ENCODE data around the gene METRN. TPM values are rescaled to one million over a fixed set of nuclear protein-coding genes. Genes with fewer than 3 reads are reported as not detected.

METRN gene
- total RNA-seq, 1 experiment from 2014 or later = 25.2 TPM

- Histone ChIP-seq H3K79me2 (ENCODE audit: low read length) (peaks cover 24% of the 10 kb centered on the region), H3K36me3 (ENCODE audit: insufficient read depth, low read length) (peaks cover 10% of the 10 kb centered on the region), H3K9ac (ENCODE audit: low read length) (no peak overlapping the region), H3K9me3 (ENCODE audit: low read length) (no peaks in the 10 kb centered on the region), H3K4me1 (ENCODE audit: low read length) (peaks cover 8% of the 10 kb centered on the region), H3K9me2 (replicated peaks; ENCODE audit: insufficient read depth, low read length) (no peaks in the 10 kb centered on the region), H3K27ac (ENCODE audit: low read length) (no peak overlapping the region), H3K4me3 (ENCODE audit: low read length) (no peak overlapping the region), H3K27me3 (ENCODE audit: low read length) (no peaks in the 10 kb centered on the region), H3K4me2 (ENCODE audit: low read depth, low read length, poor library complexity, severe bottlenecking) (no peak overlapping the region), H4K20me1 (ENCODE audit: insufficient read depth, low read depth, low read length) (peaks cover 20% of the 10 kb centered on the region), H2AFZ (ENCODE audit: low read length) (no peak overlapping the region)
- no peak for DNase-seq
These were observed 43.4 kb upstream of the METRN start for GRCh38 chr16:671353-672131.

- no peaks in the 10 kb centered on the region for H3K27me3 ChIP-seq (ENCODE audit: low read length)
- H3K9me2 ChIP-seq (replicated peaks; ENCODE audit: insufficient read depth, low read length) = no peaks in the 10 kb centered on the region
- peaks cover 22% of the 10 kb centered on the region for H4K20me1 ChIP-seq (ENCODE audit: insufficient read depth, low read depth, low read length)
- no peak overlapping the region for H3K4me2 ChIP-seq (ENCODE audit: low read depth, low read length, poor library complexity, severe bottlenecking)
- no peak overlapping the region for H3K27ac ChIP-seq (ENCODE audit: low read length)
- no peaks in the 10 kb centered on the region for H3K9me3 ChIP-seq (ENCODE audit: low read length)
- H3K36me3 ChIP-seq (ENCODE audit: insufficient read depth, low read length) = peaks cover 10% of the 10 kb centered on the region
- H2AFZ ChIP-seq (ENCODE audit: low read length) = no peak overlapping the region
- H3K4me3 ChIP-seq (ENCODE audit: low read length) = no peak overlapping the region
- no peak overlapping the region for H3K9ac ChIP-seq (ENCODE audit: low read length)
- peaks cover 24% of the 10 kb centered on the region for H3K79me2 ChIP-seq (ENCODE audit: low read length)
- no peak for DNase-seq
- peaks cover 8% of the 10 kb centered on the region for H3K4me1 ChIP-seq (ENCODE audit: low read length)
These were observed 42.5 kb upstream of the METRN start for GRCh38 chr16:672371-672770.

- H3K4me2 ChIP-seq (ENCODE audit: low read depth, low read length, poor library complexity, severe bottlenecking) = no peak overlapping the region
- H3K4me3 ChIP-seq (ENCODE audit: low read length) = no peak overlapping the region
- peaks cover 22% of the 10 kb centered on the region for H4K20me1 ChIP-seq (ENCODE audit: insufficient read depth, low read depth, low read length)
- no peak for DNase-seq
- no peak overlapping the region for H3K27ac ChIP-seq (ENCODE audit: low read length)
- no peaks in the 10 kb centered on the region for H3K27me3 ChIP-seq (ENCODE audit: low read length)
- H3K79me2 ChIP-seq (ENCODE audit: low read length) = peaks cover 24% of the 10 kb centered on the region
- no peaks in the 10 kb centered on the region for H3K9me2 ChIP-seq (replicated peaks; ENCODE audit: insufficient read depth, low read length)
- H3K36me3 ChIP-seq (ENCODE audit: insufficient read depth, low read length) = peaks cover 10% of the 10 kb centered on the region
- no peak overlapping the region for H2AFZ ChIP-seq (ENCODE audit: low read length)
- peaks cover 8% of the 10 kb centered on the region for H3K4me1 ChIP-seq (ENCODE audit: low read length)
- no peak overlapping the region for H3K9ac ChIP-seq (ENCODE audit: low read length)
- H3K9me3 ChIP-seq (ENCODE audit: low read length) = no peaks in the 10 kb centered on the region
These were observed 42.1 kb upstream of the METRN start for GRCh38 chr16:672851-673250.

GRCh38 chr16:673399-673991, 41.4 kb upstream of the METRN start:
- Histone ChIP-seq H3K36me3 (ENCODE audit: insufficient read depth, low read length) (peaks cover 10% of the 10 kb centered on the region), H3K9me2 (replicated peaks; ENCODE audit: insufficient read depth, low read length) (no peaks in the 10 kb centered on the region), H3K9ac (ENCODE audit: low read length) (no peak overlapping the region), H3K27me3 (ENCODE audit: low read length) (no peaks in the 10 kb centered on the region), H3K9me3 (ENCODE audit: low read length) (no peaks in the 10 kb centered on the region), H3K4me1 (ENCODE audit: low read length) (peaks cover 8% of the 10 kb centered on the region), H3K27ac (ENCODE audit: low read length) (no peak overlapping the region), H3K79me2 (ENCODE audit: low read length) (peaks cover 18% of the 10 kb centered on the region), H3K4me2 (ENCODE audit: low read depth, low read length, poor library complexity, severe bottlenecking) (no peak overlapping the region), H4K20me1 (ENCODE audit: insufficient read depth, low read depth, low read length) (peaks cover 19% of the 10 kb centered on the region), H2AFZ (ENCODE audit: low read length) (no peak overlapping the region), H3K4me3 (ENCODE audit: low read length) (no peak overlapping the region)
- DNase-seq = no peak

- no peaks in the 10 kb centered on the region for H3K9me3 ChIP-seq (ENCODE audit: low read length)
These were observed 40.6 kb upstream of the METRN start for GRCh38 chr16:674214-674881.

GRCh38 chr16:674968-675883, 39.7 kb upstream of the METRN start, which contains the start of gene RHBDL1:
Gene RHBDL1, plus strand, starts transcription at chr16:675671. Its CDS starts 120 bp downstream, at chr16:675791.
- H2AFZ ChIP-seq (ENCODE audit: low read length) = no peak within 1 kb of the TSS
- DNase-seq = no peak
- H3K4me3 ChIP-seq (ENCODE audit: low read length) = no peak within 1 kb of the TSS
- H3K27ac ChIP-seq (ENCODE audit: low read length) = no peak within 1 kb of the TSS
- H3K4me1 ChIP-seq (ENCODE audit: low read length) = peaks cover 6% of the 10 kb centered on the region
- peaks cover 1% of the 10 kb centered on the region for H3K79me2 ChIP-seq (ENCODE audit: low read length)
- no peaks in the 10 kb centered on the region for H3K9me2 ChIP-seq (replicated peaks; ENCODE audit: insufficient read depth, low read length)
- peaks cover 5% of the 10 kb centered on the region; the same call in 1 of the 2 replicates for H3K36me3 ChIP-seq (ENCODE audit: insufficient read depth, low read length)
- H3K27me3 ChIP-seq (ENCODE audit: low read length) = no peaks in the 10 kb centered on the region
- no peak within 1 kb of the TSS for H3K9ac ChIP-seq (ENCODE audit: low read length)
- H3K4me2 ChIP-seq (ENCODE audit: low read depth, low read length, poor library complexity, severe bottlenecking) = no peak within 1 kb of the TSS
- H4K20me1 ChIP-seq (ENCODE audit: insufficient read depth, low read depth, low read length) = peaks cover 7% of the 10 kb centered on the region; the same call in 1 of the 2 replicates
- no peaks in the 10 kb centered on the region for H3K9me3 ChIP-seq (ENCODE audit: low read length)

More at GRCh38 chr16:674214-674881, 40.6 kb upstream of the METRN start:
- no peak overlapping the region for H3K4me3 ChIP-seq (ENCODE audit: low read length)
- peaks cover 10% of the 10 kb centered on the region for H3K79me2 ChIP-seq (ENCODE audit: low read length)
- peaks cover 11% of the 10 kb centered on the region for H4K20me1 ChIP-seq (ENCODE audit: insufficient read depth, low read depth, low read length)
- no peak overlapping the region for H3K9ac ChIP-seq (ENCODE audit: low read length)
- H3K27ac ChIP-seq (ENCODE audit: low read length) = no peak overlapping the region
- H3K27me3 ChIP-seq (ENCODE audit: low read length) = no peaks in the 10 kb centered on the region
- no peak overlapping the region for H3K4me2 ChIP-seq (ENCODE audit: low read depth, low read length, poor library complexity, severe bottlenecking)
- no peaks in the 10 kb centered on the region for H3K9me2 ChIP-seq (replicated peaks; ENCODE audit: insufficient read depth, low read length)
- H3K36me3 ChIP-seq (ENCODE audit: insufficient read depth, low read length) = peaks cover 10% of the 10 kb centered on the region
- no peak for DNase-seq
- peaks cover 4% of the 10 kb centered on the region for H3K4me1 ChIP-seq (ENCODE audit: low read length)
- no peak overlapping the region for H2AFZ ChIP-seq (ENCODE audit: low read length)

- Histone ChIP-seq H3K4me1 (ENCODE audit: low read length) (peaks cover 7% of the 10 kb centered on the region), H3K9me3 (ENCODE audit: low read length) (no peaks in the 10 kb centered on the region), H2AFZ (ENCODE audit: low read length) (no peak overlapping the region), H3K36me3 (ENCODE audit: insufficient read depth, low read length) (peaks cover 3% of the 10 kb centered on the region; the same call in 1 of the 2 replicates), H3K9ac (ENCODE audit: low read length) (no peak overlapping the region), H3K4me3 (ENCODE audit: low read length) (no peak overlapping the region), H3K27me3 (ENCODE audit: low read length) (no peaks in the 10 kb centered on the region), H3K9me2 (replicated peaks; ENCODE audit: insufficient read depth, low read length) (no peaks in the 10 kb centered on the region), H3K4me2 (ENCODE audit: low read depth, low read length, poor library complexity, severe bottlenecking) (no peak overlapping the region), H4K20me1 (ENCODE audit: insufficient read depth, low read depth, low read length) (peaks cover 11% of the 10 kb centered on the region; the same call in 1 of the 2 replicates), H3K79me2 (ENCODE audit: low read length) (peaks cover 4% of the 10 kb centered on the region), H3K27ac (ENCODE audit: low read length) (no peak overlapping the region)
- no peak for DNase-seq
These were observed 38.9 kb upstream of the METRN start for GRCh38 chr16:675884-676564.

Data from Karpas-422 (cell line).